ENCODE data around the gene ANKMY1.
"Not testable (repeated sequence)": the region's sequence is repeated elsewhere in the genome, so short reads cannot be mapped to it uniquely, and the experiment has no call there.

Gene ANKMY1

DNA sequence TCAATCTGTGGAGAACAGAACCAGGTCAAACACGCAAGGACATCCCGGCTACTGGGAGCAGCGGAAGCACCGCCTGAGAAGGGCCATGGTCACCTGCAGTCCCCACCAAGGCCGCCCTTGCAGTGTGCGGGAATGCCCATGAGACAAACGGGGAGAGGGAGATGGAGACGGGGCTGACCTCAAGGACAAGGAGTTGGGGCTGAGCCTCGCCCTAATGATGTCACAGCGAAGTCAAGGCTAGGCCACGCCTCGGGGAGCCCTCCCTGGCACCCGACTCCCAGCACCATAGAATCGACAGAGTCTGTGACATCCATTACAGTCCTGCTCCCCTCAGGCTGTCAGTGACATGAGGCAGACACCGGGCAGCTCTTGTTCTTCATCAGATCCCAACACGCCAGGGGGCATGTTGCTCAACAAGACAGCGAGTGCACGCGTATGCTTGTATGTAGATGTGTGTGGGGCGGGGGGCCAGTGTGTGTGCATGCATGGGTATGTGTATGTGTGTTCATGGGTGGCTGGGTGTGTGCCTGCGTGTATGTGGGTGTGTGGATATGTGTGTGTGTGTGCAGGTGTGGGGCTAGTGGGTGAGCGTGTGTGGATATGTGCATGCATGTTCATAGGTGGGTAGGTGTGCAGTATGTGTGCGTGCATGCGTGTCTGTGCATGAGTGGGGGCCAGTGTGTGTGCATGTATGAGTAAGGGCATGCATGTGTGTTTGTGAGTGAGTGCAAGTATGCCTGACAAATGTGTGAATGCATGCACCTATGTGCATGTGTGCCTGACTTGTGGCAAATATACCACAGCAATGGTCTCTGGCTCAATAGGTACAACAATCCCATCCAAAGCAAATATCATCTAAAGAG, 57.0 kb downstream of the ANKMY1 start:
- DNase-seq = no peak

GRCh38 chr2:240499309-240500301, 58.2 kb downstream of the ANKMY1 start:
- no peak for DNase-seq

GRCh38 chr2:240498958-240499260, 58.9 kb downstream of the ANKMY1 start:
- DNase-seq = no peak

- no peak for DNase-seq
Observed at GRCh38 chr2:240498171-240498957, 59.4 kb downstream of the ANKMY1 start.

DNA sequence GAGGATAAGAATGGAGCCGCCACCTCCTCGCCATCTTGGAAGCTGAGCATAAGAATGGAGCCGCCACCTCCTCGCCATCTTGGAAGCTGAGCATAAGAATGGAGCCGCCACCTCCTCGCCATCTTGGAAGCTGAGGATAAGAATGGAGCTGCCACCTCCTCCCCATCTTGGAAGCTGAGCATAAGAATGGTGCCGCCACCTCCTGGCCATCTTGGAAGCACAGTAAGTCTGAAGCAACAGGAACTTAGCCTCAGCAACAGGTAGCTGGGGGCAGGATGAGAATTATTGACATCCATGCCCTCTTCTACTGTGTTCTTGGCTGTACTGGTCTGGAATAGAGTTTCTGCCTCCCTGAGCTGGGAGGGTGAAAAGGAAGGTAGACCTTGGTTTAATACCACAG, 60.7 kb downstream of the ANKMY1 start:
- not testable (repeated sequence) for DNase-seq

DNA sequence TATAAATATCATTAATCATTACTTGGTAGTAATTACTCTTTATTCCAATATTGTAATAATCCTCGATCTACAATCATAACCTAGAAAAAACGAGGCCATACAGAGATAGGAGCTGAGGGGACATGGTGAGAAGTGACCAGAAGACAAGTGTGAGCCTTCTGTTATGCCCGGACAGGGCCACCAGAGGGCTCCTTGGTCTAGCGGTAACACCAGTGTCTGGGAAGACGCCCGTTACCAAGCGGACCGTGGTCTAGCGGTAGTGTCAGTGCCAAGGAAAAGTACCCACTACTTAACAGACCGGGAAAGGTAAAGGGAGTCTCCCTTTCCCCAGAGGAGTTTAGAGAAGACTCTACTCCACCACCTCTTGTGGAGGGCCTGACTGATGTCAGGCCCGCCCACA, 62.8 kb downstream of the ANKMY1 start:
- not testable (repeated sequence) for DNase-seq

GRCh38 chr2:240494194-240494793, 63.5 kb downstream of the ANKMY1 start:
- DNase-seq = no peak

- DNase-seq = no peak
Observed at GRCh38 chr2:240491483-240491882, 66.3 kb downstream of the ANKMY1 start.

DNA sequence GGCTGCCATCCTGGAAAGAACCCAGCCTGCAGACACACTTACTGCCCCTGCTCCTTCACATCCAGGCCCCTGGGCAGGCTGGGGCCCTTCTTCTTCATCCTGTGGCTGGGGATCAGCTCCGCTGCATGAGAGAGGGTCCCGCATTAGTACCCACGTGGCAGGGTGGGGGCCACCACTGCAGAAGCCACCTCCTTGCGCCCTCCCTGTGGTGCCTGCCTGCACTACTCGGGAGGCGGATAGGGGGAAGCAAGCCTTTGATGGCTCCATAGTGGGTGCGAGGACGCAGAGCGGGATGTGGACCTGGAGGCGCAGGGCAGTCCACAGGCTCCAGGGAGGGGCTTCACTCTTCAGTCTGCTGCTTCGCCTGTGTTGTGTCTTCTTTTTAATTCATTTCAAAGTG, 75.6 kb downstream of the ANKMY1 start:
- DNase-seq = no peak

DNA sequence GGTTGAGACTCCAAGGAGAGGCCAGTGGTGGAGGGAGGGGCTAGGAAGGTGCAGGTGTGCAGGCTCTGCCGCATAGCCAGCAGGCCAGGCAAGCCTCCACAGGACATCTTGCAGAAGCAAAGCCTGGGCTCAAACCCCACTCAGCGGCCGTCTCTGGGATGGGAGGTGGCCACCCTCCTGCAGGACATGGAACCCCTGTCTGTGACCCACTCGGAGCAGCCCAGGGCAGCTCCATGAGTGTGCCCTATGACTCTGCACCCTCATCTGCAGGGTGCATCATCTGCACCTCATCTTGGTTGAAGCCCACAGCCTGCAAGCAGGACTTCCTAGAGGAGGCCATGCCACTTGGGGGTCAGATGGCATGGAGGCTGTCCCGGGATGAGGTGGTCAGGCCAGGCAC, 76.1 kb downstream of the ANKMY1 start:
- no peak for DNase-seq

- no peak for DNase-seq
Observed at GRCh38 chr2:240480834-240481623, 76.8 kb downstream of the ANKMY1 start.

GRCh38 chr2:240479111-240479501, 78.7 kb downstream of the ANKMY1 start:
- no peak for DNase-seq

DNA sequence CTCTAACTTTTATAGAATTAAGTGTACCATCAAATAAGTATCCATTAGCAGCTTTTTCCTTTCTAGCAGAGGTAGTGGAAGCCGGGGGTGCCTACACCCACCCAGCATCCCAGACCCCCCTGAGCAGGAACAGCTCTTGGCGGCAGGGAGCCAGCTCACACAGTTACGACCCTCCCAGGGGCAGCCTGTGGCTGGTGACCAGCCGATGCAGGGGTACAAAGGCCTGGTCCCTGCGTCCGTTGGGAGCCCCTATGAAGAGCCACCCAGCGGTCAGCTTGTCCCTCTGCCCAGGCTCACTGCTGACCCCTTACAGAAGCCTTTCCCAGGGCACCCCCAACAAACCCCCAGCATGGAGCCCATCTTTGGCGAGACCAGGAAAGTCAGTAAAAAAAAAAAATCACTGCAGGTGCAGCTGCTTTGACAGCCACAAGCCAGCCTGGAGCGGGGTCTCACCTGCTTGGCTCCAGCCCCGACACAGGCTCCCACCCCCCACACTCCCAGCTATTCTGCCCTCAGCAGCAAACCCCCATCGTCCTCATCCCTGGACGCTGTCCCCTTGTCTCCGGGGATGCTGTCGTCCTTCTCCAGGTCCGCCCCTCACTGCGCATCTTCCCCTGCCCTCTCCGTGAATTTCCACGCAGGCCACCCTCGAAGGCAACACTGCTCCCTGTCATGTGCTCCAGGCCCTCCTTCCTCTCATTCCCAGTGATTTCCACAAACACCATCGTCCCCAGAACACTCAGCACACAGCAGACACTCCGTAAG, 79.3 kb downstream of the ANKMY1 start:
- no peak for DNase-seq

GRCh38 chr2:240477916-240478315, 79.9 kb downstream of the ANKMY1 start:
- no peak for DNase-seq

DNA sequence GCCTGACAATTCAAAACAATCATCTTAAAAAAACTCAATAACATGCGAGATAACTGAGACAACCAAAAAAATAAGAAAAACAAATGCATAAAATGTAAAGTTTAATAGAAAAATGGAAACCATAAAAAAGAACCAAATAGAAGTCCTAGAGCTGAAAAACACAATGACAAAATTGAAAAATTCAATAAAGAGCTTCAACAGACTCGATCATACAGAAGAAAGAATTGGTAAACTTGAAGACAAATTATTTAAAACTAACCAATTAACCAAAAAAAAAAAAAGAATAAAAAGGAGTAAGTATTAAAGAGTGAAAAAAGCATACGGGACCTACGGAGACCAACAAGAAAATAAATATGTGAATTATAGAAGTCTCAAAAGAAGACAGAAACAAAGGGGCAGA, 84.6 kb downstream of the ANKMY1 start:
- DNase-seq = no peak

GRCh38 chr2:240472078-240472790, 85.6 kb downstream of the ANKMY1 start:
- DNase-seq = no peak

DNA sequence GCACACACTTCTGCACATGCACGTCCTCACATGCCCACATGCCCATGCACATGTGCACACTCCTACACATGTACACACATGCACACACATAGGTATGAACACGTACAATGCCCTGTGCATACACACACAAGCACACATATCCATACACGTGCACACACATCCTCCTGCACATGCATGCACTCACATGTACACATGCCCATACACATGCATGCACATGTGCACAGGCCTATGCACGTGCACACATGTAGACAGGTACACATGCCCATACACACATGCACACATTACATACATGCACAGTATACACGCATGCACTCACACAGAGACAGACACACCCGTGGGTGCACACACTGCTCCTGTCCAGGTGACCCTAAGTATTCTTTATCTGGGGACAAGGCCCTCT, 88.0 kb downstream of the ANKMY1 start:
- no peak for DNase-seq

GRCh38 chr2:240469239-240469636, 88.5 kb downstream of the ANKMY1 start:
- peak; percentile 49 for DNase-seq

GRCh38 chr2:240468303-240469238, 89.2 kb downstream of the ANKMY1 start:
- DNase-seq = no peak

Measured in retina (tissue), 1 donor.